Embryonic facial prominence (tissue), 1 donor: ENCODE measurements around the gene LZTR1.

Source experiments
- DNase-seq: peaks from one replicate; pipeline ENCODE4 v3.0.0-alpha.2; 2016; ENCODE audit errors: extremely low spot score

The LZTR1 gene

GRCh38 chr22:20980938-20981722, 967 bp upstream of the LZTR1 start:
- DNase-seq: no peak

- no peak for DNase-seq
Observed at GRCh38 chr22:20982563-20982882, 426 bp downstream of the LZTR1 start.

- DNase-seq: no peak
Observed at GRCh38 chr22:20983081-20983771, 1.1 kb downstream of the LZTR1 start.

GRCh38 chr22:20985720-20986119, 3.6 kb downstream of the LZTR1 start:
- DNase-seq: no peak

GRCh38 chr22:20986365-20986764, 4.3 kb downstream of the LZTR1 start:
- DNase-seq: no peak

- DNase-seq: no peak
Observed at GRCh38 chr22:20987375-20987774, 5.3 kb downstream of the LZTR1 start.

- no peak for DNase-seq
Observed at GRCh38 chr22:20988573-20989322, 6.7 kb downstream of the LZTR1 start.

- DNase-seq: no peak
Observed at GRCh38 chr22:20989323-20990138, 7.4 kb downstream of the LZTR1 start.

- no peak for DNase-seq
Observed at GRCh38 chr22:20990184-20991180, 8.4 kb downstream of the LZTR1 start.

GRCh38 chr22:20991252-20992055, 9.4 kb downstream of the LZTR1 start:
- no peak for DNase-seq

- no peak for DNase-seq
Observed at GRCh38 chr22:20992056-20992442, 10.0 kb downstream of the LZTR1 start.

- DNase-seq: no peak
Observed at GRCh38 chr22:20992456-20993303, 10.6 kb downstream of the LZTR1 start.

- DNase-seq: no peak
Observed at GRCh38 chr22:20993304-20994127, 11.4 kb downstream of the LZTR1 start.

- DNase-seq: no peak
Observed at GRCh38 chr22:20994128-20994901, 12.2 kb downstream of the LZTR1 start.

GRCh38 chr22:20994902-20995241, 12.8 kb downstream of the LZTR1 start:
- no peak for DNase-seq

- DNase-seq: no peak
Observed at GRCh38 chr22:20995329-20996030, 13.4 kb downstream of the LZTR1 start.

GRCh38 chr22:20996031-20996410, 13.9 kb downstream of the LZTR1 start:
- no peak for DNase-seq
